B cell (primary cell): ENCODE results near the gene VSTM2L.

Experiments
- CTCF ChIP-seq: fragments of 200-600 bp; IDR thresholded peaks from one replicate; pipeline ENCODE4 v1.8.0; 2022; ENCODE audit warnings: antibody characterized with exemption, mild to moderate bottlenecking
- EZH2 ChIP-seq: IDR thresholded peaks from 2 replicates; pipeline ENCODE4 v1.6.1; 2012; ENCODE audit warnings: borderline replicate concordance, low read depth, mild to moderate bottlenecking, moderate library complexity, low read length; ENCODE audit not compliant: insufficient read depth, poor library complexity, severe bottlenecking

GRCh38 chr20:37990571-37991151, 87.7 kb downstream of the VSTM2L start:
- TF ChIP-seq CTCF = no peak
- TF ChIP-seq EZH2 = no peak
